ENCODE results near the gene L3MBTL4. TPM values are rescaled to one million over a fixed set of nuclear protein-coding genes. Genes with fewer than 3 reads are reported as not detected.

L3MBTL4 gene
- total RNA-seq, 1 donor from 2014 or later: 0.34 TPM

- Mint-ChIP-seq H3K4me3 (no peak overlapping the region), H3K27me3 (ENCODE audit: insufficient read depth, low read depth) (peaks cover 2% of the 10 kb centered on the region), H3K36me3 (no peaks in the 10 kb centered on the region), H3K4me1 (peaks cover 3% of the 10 kb centered on the region), H3K9me3 (peaks cover 6% of the 10 kb centered on the region), H3K27ac (no peak overlapping the region)
- no peaks in the 10 kb centered on the region for H3K4me1 ChIP-seq
- H3K79me2 ChIP-seq (ENCODE audit: low read depth): no peaks in the 10 kb centered on the region
- no peaks in the 10 kb centered on the region for H3F3A ChIP-seq (ENCODE audit: low read depth)
- H3K27me3 ChIP-seq: no peaks in the 10 kb centered on the region
- TF ChIP-seq, protein P1, sequence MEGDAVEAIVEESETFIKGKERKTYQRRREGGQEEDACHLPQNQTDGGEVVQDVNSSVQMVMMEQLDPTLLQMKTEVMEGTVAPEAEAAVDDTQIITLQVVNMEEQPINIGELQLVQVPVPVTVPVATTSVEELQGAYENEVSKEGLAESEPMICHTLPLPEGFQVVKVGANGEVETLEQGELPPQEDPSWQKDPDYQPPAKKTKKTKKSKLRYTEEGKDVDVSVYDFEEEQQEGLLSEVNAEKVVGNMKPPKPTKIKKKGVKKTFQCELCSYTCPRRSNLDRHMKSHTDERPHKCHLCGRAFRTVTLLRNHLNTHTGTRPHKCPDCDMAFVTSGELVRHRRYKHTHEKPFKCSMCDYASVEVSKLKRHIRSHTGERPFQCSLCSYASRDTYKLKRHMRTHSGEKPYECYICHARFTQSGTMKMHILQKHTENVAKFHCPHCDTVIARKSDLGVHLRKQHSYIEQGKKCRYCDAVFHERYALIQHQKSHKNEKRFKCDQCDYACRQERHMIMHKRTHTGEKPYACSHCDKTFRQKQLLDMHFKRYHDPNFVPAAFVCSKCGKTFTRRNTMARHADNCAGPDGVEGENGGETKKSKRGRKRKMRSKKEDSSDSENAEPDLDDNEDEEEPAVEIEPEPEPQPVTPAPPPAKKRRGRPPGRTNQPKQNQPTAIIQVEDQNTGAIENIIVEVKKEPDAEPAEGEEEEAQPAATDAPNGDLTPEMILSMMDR (IDR thresholded peaks at IDR 0.05): no peak
- no peak for TF ChIP-seq EZH2 (IDR thresholded peaks at IDR 0.05)
- no peak for TF ChIP-seq EZH2phosphoT487 (IDR thresholded peaks at IDR 0.05)
- H3K36me3 ChIP-seq: no peaks in the 10 kb centered on the region
- H2AFZ ChIP-seq (replicated peaks): no peak overlapping the region
- no peaks in the 10 kb centered on the region for H3K9me3 ChIP-seq (ENCODE audit: low read depth)
- H3K4me2 ChIP-seq: no peak overlapping the region
- no peak for DNase-seq (ENCODE audit: low spot score)
- no peak overlapping the region for H3K4me3 ChIP-seq
- H3K27ac ChIP-seq: no peak overlapping the region
- no peaks in the 10 kb centered on the region for H4K20me1 ChIP-seq (ENCODE audit: low read depth)
- no peak overlapping the region for H3K9ac ChIP-seq
Measured at GRCh38 chr18:6222271-6222670, 192.4 kb downstream of the L3MBTL4 start.

- H4K20me1 ChIP-seq (ENCODE audit: low read depth): no peaks in the 10 kb centered on the region
- no peaks in the 10 kb centered on the region for H3K27me3 ChIP-seq
- no peaks in the 10 kb centered on the region for H3K36me3 ChIP-seq
- H3K79me2 ChIP-seq (ENCODE audit: low read depth): no peaks in the 10 kb centered on the region
- H3K4me2 ChIP-seq: no peak overlapping the region
- H3K9ac ChIP-seq: no peak overlapping the region
- no peaks in the 10 kb centered on the region for H3K4me1 ChIP-seq
- no peak overlapping the region for H2AFZ ChIP-seq (replicated peaks)
- TF ChIP-seq EZH2phosphoT487 (IDR thresholded peaks at IDR 0.05): no peak
- TF ChIP-seq EZH2 (IDR thresholded peaks at IDR 0.05): no peak
- TF ChIP-seq, protein P1 (IDR thresholded peaks at IDR 0.05): no peak
- Mint-ChIP-seq H3K36me3 (no peaks in the 10 kb centered on the region), H3K27ac (no peak overlapping the region), H3K9me3 (peaks cover 6% of the 10 kb centered on the region), H3K4me1 (peaks cover 3% of the 10 kb centered on the region), H3K4me3 (no peak overlapping the region), H3K27me3 (ENCODE audit: insufficient read depth, low read depth) (peaks cover 2% of the 10 kb centered on the region)
- H3K27ac ChIP-seq: no peak overlapping the region
- H3K9me3 ChIP-seq (ENCODE audit: low read depth): no peaks in the 10 kb centered on the region
- no peaks in the 10 kb centered on the region for H3F3A ChIP-seq (ENCODE audit: low read depth)
- DNase-seq (ENCODE audit: low spot score): no peak
- H3K4me3 ChIP-seq: no peak overlapping the region
Measured at GRCh38 chr18:6221602-6222014, 193.1 kb downstream of the L3MBTL4 start.

DNA sequence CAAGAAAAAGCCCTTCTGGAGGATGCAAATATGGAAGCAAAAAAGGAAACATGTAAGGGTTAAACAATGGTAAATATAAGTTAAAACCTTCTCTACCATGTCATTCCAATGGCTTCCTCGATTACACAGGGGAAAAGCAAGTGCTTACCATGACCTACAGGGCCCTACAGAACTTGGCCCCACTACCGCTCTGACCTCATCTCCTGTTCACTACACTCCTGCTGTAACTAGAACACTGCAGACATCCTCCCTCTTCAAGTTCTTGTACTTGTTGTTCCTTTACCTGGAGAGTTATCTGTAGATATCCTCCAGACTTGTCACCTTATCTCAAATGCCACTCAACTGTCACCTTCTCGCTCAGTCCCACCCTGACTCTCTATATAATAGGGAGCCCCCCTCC is 194.6 kb downstream of the L3MBTL4 start:
- Histone ChIP-seq H4K20me1 (ENCODE audit: low read depth) (no peaks in the 10 kb centered on the region), H3K36me3 (no peaks in the 10 kb centered on the region), H3K79me2 (ENCODE audit: low read depth) (no peaks in the 10 kb centered on the region), H3K9ac (no peak overlapping the region), H3K27me3 (no peaks in the 10 kb centered on the region), H3K27ac (no peak overlapping the region), H3K9me3 (ENCODE audit: low read depth) (no peaks in the 10 kb centered on the region), H3K4me2 (no peak overlapping the region), H3K4me1 (no peaks in the 10 kb centered on the region), H3K4me3 (no peak overlapping the region), H2AFZ (replicated peaks) (no peak overlapping the region), H3F3A (ENCODE audit: low read depth) (no peaks in the 10 kb centered on the region)
- Mint-ChIP-seq H3K9me3 (peaks cover 4% of the 10 kb centered on the region), H3K27me3 (ENCODE audit: insufficient read depth, low read depth) (peaks cover 2% of the 10 kb centered on the region), H3K27ac (no peak overlapping the region), H3K36me3 (no peaks in the 10 kb centered on the region), H3K4me3 (no peak overlapping the region), H3K4me1 (peaks cover 3% of the 10 kb centered on the region)
- TF ChIP-seq EZH2phosphoT487 (IDR thresholded peaks at IDR 0.05): no peak
- TF ChIP-seq, protein P1 (IDR thresholded peaks at IDR 0.05): no peak
- TF ChIP-seq EZH2 (IDR thresholded peaks at IDR 0.05): no peak
- no peak for DNase-seq (ENCODE audit: low spot score)

Measured in neural progenitor cell (in vitro differentiated cells).